ENCODE results near the gene SNPH.

SNPH gene

GRCh38 chr20:1326031-1326930, 60.2 kb downstream of the SNPH start:
- Histone ChIP-seq H3K4me3 (ENCODE audit: low read depth, low read length) (peak overlapping the region; percentile 85), H3K4me1 (ENCODE audit: control insufficient read depth, insufficient read depth, low read length, unreplicated experiment) (peaks cover 75% of the 10 kb centered on the region), H2AFZ (ENCODE audit: low read length, unreplicated experiment) (no peak overlapping the region), H3K27ac (ENCODE audit: low read depth, low read length) (peak overlapping the region; percentile 99), H3K27me3 (ENCODE audit: insufficient read depth, low read length) (no peaks in the 10 kb centered on the region), H3K79me2 (ENCODE audit: control insufficient read depth, insufficient read depth, low read length, unreplicated experiment) (peaks cover 54% of the 10 kb centered on the region), H3K36me3 (ENCODE audit: insufficient read depth, low read length) (no peaks in the 10 kb centered on the region)

GRCh38 chr20:1327241-1327653, 61.2 kb downstream of the SNPH start:
- Histone ChIP-seq H3K27me3 (ENCODE audit: insufficient read depth, low read length) (no peaks in the 10 kb centered on the region), H3K4me1 (ENCODE audit: control insufficient read depth, insufficient read depth, low read length, unreplicated experiment) (peaks cover 72% of the 10 kb centered on the region), H3K36me3 (ENCODE audit: insufficient read depth, low read length) (no peaks in the 10 kb centered on the region), H3K4me3 (ENCODE audit: low read depth, low read length) (peak overlapping the region; percentile 85), H2AFZ (ENCODE audit: low read length, unreplicated experiment) (no peak overlapping the region), H3K27ac (ENCODE audit: low read depth, low read length) (peak overlapping the region; percentile 99), H3K79me2 (ENCODE audit: control insufficient read depth, insufficient read depth, low read length, unreplicated experiment) (peaks cover 62% of the 10 kb centered on the region)

- H2AFZ ChIP-seq (ENCODE audit: low read length, unreplicated experiment): no peak overlapping the region
- H3K27me3 ChIP-seq (ENCODE audit: insufficient read depth, low read length): no peaks in the 10 kb centered on the region
- H3K4me3 ChIP-seq (ENCODE audit: low read depth, low read length): peak overlapping the region; percentile 85
- H3K36me3 ChIP-seq (ENCODE audit: insufficient read depth, low read length): no peaks in the 10 kb centered on the region; the same call in 1 of the 2 replicates
- H3K4me1 ChIP-seq (ENCODE audit: control insufficient read depth, insufficient read depth, low read length, unreplicated experiment): peaks cover 65% of the 10 kb centered on the region
- H3K27ac ChIP-seq (ENCODE audit: low read depth, low read length): peak overlapping the region; percentile 99
- peaks cover 70% of the 10 kb centered on the region for H3K79me2 ChIP-seq (ENCODE audit: control insufficient read depth, insufficient read depth, low read length, unreplicated experiment)
Measured at GRCh38 chr20:1327827-1328679, 62.0 kb downstream of the SNPH start.

GRCh38 chr20:1328680-1329330, 62.7 kb downstream of the SNPH start, which contains the start of gene SDCBP2:
Gene SDCBP2, minus strand, starts transcription at chr20:1329139. Its CDS starts 8,723 bp downstream, at chr20:1320416.
- no peaks in the 10 kb centered on the region; the same call in 1 of the 2 replicates for H3K36me3 ChIP-seq (ENCODE audit: insufficient read depth, low read length)
- H3K27ac ChIP-seq (ENCODE audit: low read depth, low read length): peak within 1 kb of the TSS; percentile 99
- H3K27me3 ChIP-seq (ENCODE audit: insufficient read depth, low read length): no peaks in the 10 kb centered on the region
- H3K4me3 ChIP-seq (ENCODE audit: low read depth, low read length): peak within 1 kb of the TSS; percentile 85
- H2AFZ ChIP-seq (ENCODE audit: low read length, unreplicated experiment): no peak within 1 kb of the TSS
- H3K4me1 ChIP-seq (ENCODE audit: control insufficient read depth, insufficient read depth, low read length, unreplicated experiment): peaks cover 59% of the 10 kb centered on the region
- H3K79me2 ChIP-seq (ENCODE audit: control insufficient read depth, insufficient read depth, low read length, unreplicated experiment): peaks cover 70% of the 10 kb centered on the region

GRCh38 chr20:1330075-1330830, 64.2 kb downstream of the SNPH start:
- H3K36me3 ChIP-seq (ENCODE audit: insufficient read depth, low read length): no peaks in the 10 kb centered on the region; the same call in 1 of the 2 replicates
- H3K27ac ChIP-seq (ENCODE audit: low read depth, low read length): peak overlapping the region; percentile 99; the same call in 1 of the 2 replicates
- no peak overlapping the region for H3K4me3 ChIP-seq (ENCODE audit: low read depth, low read length)
- H3K4me1 ChIP-seq (ENCODE audit: control insufficient read depth, insufficient read depth, low read length, unreplicated experiment): peaks cover 54% of the 10 kb centered on the region
- no peak overlapping the region for H2AFZ ChIP-seq (ENCODE audit: low read length, unreplicated experiment)
- H3K27me3 ChIP-seq (ENCODE audit: insufficient read depth, low read length): no peaks in the 10 kb centered on the region
- peaks cover 72% of the 10 kb centered on the region for H3K79me2 ChIP-seq (ENCODE audit: control insufficient read depth, insufficient read depth, low read length, unreplicated experiment)

GRCh38 chr20:1331101-1331500, 65.0 kb downstream of the SNPH start:
- peaks cover 69% of the 10 kb centered on the region for H3K79me2 ChIP-seq (ENCODE audit: control insufficient read depth, insufficient read depth, low read length, unreplicated experiment)

GRCh38 chr20:1331801-1332453, 65.8 kb downstream of the SNPH start:
- Histone ChIP-seq H2AFZ (ENCODE audit: low read length, unreplicated experiment) (no peak overlapping the region), H3K4me3 (ENCODE audit: low read depth, low read length) (no peak overlapping the region), H3K79me2 (ENCODE audit: control insufficient read depth, insufficient read depth, low read length, unreplicated experiment) (peaks cover 60% of the 10 kb centered on the region), H3K36me3 (ENCODE audit: insufficient read depth, low read length) (no peaks in the 10 kb centered on the region; the same call in 1 of the 2 replicates), H3K27ac (ENCODE audit: low read depth, low read length) (no peak overlapping the region), H3K4me1 (ENCODE audit: control insufficient read depth, insufficient read depth, low read length, unreplicated experiment) (peaks cover 56% of the 10 kb centered on the region), H3K27me3 (ENCODE audit: insufficient read depth, low read length) (no peaks in the 10 kb centered on the region)

More at GRCh38 chr20:1331101-1331500, 65.0 kb downstream of the SNPH start:
- Histone ChIP-seq H3K27me3 (ENCODE audit: insufficient read depth, low read length) (no peaks in the 10 kb centered on the region), H2AFZ (ENCODE audit: low read length, unreplicated experiment) (no peak overlapping the region), H3K36me3 (ENCODE audit: insufficient read depth, low read length) (no peaks in the 10 kb centered on the region; the same call in 1 of the 2 replicates), H3K4me3 (ENCODE audit: low read depth, low read length) (no peak overlapping the region), H3K27ac (ENCODE audit: low read depth, low read length) (no peak overlapping the region), H3K4me1 (ENCODE audit: control insufficient read depth, insufficient read depth, low read length, unreplicated experiment) (peaks cover 56% of the 10 kb centered on the region)

- Histone ChIP-seq H3K27ac (ENCODE audit: low read depth, low read length) (no peak overlapping the region), H3K36me3 (ENCODE audit: insufficient read depth, low read length) (no peaks in the 10 kb centered on the region; the same call in 1 of the 2 replicates), H2AFZ (ENCODE audit: low read length, unreplicated experiment) (no peak overlapping the region), H3K4me3 (ENCODE audit: low read depth, low read length) (no peak overlapping the region), H3K27me3 (ENCODE audit: insufficient read depth, low read length) (no peaks in the 10 kb centered on the region), H3K4me1 (ENCODE audit: control insufficient read depth, insufficient read depth, low read length, unreplicated experiment) (peaks cover 52% of the 10 kb centered on the region), H3K79me2 (ENCODE audit: control insufficient read depth, insufficient read depth, low read length, unreplicated experiment) (peaks cover 53% of the 10 kb centered on the region)
Measured at GRCh38 chr20:1332749-1333300, 66.7 kb downstream of the SNPH start.
